SK-N-SH (cell line): ENCODE results near the gene SLC38A7.

ENCODE experiments used
- CTCF ChIP-seq: fragments of 200-600 bp; sonication (generic); IDR thresholded peaks from 2 replicates; pipeline ENCODE4 v1.6.1; 2017; ENCODE audit warnings: antibody characterized with exemption, mild to moderate bottlenecking, moderate library complexity
- ELF1 ChIP-seq: IDR thresholded peaks from 2 replicates; pipeline ENCODE4 v1.4.0; 2012
- EP300 ChIP-seq, 2 experiments: IDR thresholded peaks; 2 replicates each; pipeline versions ENCODE4 v1.4.0 to v1.6.1; 2012; ENCODE audit warnings: borderline replicate concordance in 1 of 2, low read depth in 1 of 2, low read length in 1 of 2
- EZH2phosphoT487 ChIP-seq: fragments of 200-600 bp; sonication (generic); IDR thresholded peaks from 2 replicates; pipeline ENCODE4 v1.6.1; 2017; ENCODE audit warnings: low read depth, mixed run types, mild to moderate bottlenecking, antibody characterized with exemption, moderate library complexity, borderline replicate concordance
- GABPA ChIP-seq: IDR thresholded peaks from 2 replicates; pipeline ENCODE4 v1.4.0; 2012; ENCODE audit warnings: low read depth, mild to moderate bottlenecking
- MXI1 ChIP-seq: IDR thresholded peaks from 2 replicates; pipeline ENCODE4 v1.6.1; 2012; ENCODE audit warnings: mild to moderate bottlenecking, low read depth, low read length, improper control_type of control experiment
- RAD21 ChIP-seq: IDR thresholded peaks from 2 replicates; pipeline ENCODE4 v1.6.1; 2012; ENCODE audit warnings: mild to moderate bottlenecking, low read length
- REST ChIP-seq: IDR thresholded peaks from 2 replicates; pipeline ENCODE4 v1.6.1; 2012; ENCODE audit warnings: mild to moderate bottlenecking, low read depth, low read length, moderate library complexity
- RXRA ChIP-seq: IDR thresholded peaks from 2 replicates; pipeline ENCODE4 v1.4.0; 2012; ENCODE audit warnings: low read depth, mild to moderate bottlenecking, borderline replicate concordance
- SIN3A ChIP-seq: IDR thresholded peaks from 2 replicates; pipeline ENCODE4 v1.6.1; 2012; ENCODE audit warnings: low read depth, mild to moderate bottlenecking, low read length, moderate library complexity, borderline replicate concordance
- SMC3 ChIP-seq: IDR thresholded peaks from 2 replicates; pipeline ENCODE4 v1.6.1; 2012; ENCODE audit warnings: low read depth, low read length, improper control_type of control experiment
- TAF1 ChIP-seq: IDR thresholded peaks from 2 replicates; pipeline ENCODE4 v1.6.1; 2012; ENCODE audit warnings: low read depth, mild to moderate bottlenecking, low read length, moderate library complexity, borderline replicate concordance
- TEAD4 ChIP-seq: IDR thresholded peaks from 2 replicates; pipeline ENCODE4 v1.4.0; 2012; ENCODE audit warnings: mild to moderate bottlenecking, borderline replicate concordance; ENCODE audit not compliant: insufficient read depth

- TF ChIP-seq CTCF (no peak), RXRA (no peak), EP300 (IDR thresholded peaks at IDR 0.05; ENCODE audit: borderline replicate concordance in 1 of 2, low read depth in 1 of 2, low read length in 1 of 2) (no peak), TAF1 (no peak), SIN3A (no peak), ELF1 (no peak), RAD21 (no peak), GABPA (no peak), EZH2phosphoT487 (no peak), SMC3 (no peak), TEAD4 (no peak), REST (no peak), MXI1 (no peak)
These were observed 69.3 kb downstream of the SLC38A7 start for GRCh38 chr16:58615280-58615679.
